Suppressor macrophage (primary cell): ENCODE results near the gene BABAM2.

Source experiments
- DNase-seq, 4 experiments: peaks; one replicate each; pipeline ENCODE4 v3.0.0-alpha.2; 2020 to 2022

The BABAM2 gene

DNA sequence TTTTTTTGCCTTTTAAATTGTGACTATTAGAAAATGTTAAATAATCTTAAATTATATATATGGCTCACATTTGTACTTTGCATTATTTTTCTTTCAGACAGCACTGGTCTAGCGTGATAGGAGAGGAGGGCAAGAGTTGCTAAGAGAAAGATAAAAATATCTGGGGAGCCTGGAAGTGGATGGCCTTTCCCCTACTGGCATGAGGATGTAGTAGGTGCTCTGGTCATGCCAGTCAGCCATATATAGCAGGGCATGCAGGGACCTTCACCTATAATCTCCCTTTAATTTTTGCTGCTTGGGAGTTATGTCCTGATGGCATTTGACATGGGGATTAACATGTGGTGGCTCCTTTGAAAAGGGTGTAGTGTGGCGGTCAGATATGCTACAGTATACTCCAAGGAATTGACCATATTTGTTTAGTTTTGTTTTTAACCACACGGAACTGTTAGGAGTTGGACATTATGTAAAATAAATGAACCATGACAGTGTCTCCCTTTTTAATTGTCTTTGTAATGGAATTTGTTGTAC lies 144.7 kb downstream of the BABAM2 start:
- DNase-seq = no peak

DNA sequence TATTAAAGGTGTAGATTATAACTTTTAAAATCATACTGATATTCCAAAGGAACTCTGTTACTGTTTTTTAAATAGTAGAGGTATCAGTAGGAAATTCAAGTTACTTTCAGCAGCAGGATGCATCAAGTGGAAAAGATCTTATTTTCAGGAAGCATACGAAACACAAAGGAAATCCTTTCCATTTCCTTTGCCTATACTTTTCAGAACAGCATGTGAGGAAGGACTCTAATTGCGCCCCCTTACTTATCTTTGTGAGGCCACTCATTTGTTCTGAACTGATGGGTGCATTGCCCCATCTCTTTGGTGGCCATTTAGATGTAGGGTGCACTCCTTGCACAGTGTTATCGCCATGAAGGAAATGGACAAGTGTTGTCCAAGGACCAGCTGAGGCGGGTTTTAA lies 145.3 kb downstream of the BABAM2 start:
- DNase-seq = no peak

DNA sequence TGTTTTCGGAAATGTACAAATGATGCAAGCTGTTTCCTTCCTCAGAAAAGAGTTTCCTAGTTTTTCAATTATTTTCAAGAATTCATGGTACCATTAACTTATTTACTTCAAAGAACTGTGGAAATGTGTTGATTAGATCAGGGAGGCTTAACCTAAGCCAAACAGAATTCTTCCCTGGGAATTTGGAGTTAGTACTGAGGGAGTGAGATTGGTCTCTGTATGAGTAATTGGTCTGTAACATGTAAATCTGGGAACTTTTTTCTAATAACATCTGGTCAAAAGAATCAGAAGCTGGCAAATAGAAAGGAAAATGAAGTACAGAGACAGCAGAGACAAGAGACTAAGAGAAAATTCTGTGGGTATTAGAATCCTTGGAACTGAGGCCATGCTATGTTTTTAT lies 145.8 kb downstream of the BABAM2 start:
- no peak for DNase-seq

DNA sequence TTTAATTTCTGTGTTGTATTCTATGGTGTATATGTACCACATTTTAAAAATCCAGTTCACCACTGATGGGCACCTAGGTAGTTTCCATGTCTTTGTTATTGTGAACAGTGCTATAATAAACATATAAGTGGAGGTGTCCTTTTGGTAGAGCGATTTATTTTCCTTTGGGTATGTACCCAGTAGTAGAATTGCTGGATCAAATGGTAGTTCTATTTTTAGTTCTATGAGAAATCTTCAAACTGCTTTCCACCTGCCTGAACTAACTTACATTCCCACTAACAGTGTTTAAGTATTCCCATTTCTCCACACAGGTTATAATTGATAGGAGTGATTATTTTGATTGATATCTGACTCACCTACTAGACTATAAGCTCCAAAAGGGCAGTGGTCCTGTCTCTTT lies 148.2 kb downstream of the BABAM2 start:
- DNase-seq = no peak

DNA sequence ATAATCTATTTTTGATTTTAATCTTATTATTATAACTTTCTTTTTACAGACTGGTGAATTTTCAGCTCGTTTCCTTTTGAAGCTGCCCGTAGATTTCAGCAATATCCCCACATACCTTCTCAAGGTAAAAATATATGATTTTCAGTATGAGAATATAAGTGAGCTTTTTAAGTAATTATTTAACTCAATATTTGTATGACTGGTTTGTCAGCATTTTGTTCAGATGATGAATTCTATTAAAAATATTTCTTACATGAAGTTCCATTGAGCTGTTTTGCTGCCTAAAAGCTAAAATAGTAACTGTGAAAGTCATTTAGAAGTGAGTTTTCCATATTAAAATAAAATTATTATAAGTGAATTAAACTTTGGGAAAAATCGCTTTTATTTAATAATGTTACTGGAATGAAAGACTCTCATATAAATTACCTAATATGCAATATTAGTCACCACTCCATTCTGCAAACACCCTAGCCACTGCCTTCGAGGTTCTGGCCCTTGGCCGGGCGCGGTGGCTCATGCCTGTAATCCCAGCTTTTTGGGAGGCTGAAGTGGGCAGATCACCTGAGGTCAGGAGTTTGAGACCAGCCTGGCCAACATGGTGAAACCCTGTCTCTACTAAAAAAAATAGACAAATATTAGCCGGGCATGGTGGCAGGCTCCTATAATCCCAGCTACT lies 155.3 kb downstream of the BABAM2 start:
- DNase-seq = no peak

DNA sequence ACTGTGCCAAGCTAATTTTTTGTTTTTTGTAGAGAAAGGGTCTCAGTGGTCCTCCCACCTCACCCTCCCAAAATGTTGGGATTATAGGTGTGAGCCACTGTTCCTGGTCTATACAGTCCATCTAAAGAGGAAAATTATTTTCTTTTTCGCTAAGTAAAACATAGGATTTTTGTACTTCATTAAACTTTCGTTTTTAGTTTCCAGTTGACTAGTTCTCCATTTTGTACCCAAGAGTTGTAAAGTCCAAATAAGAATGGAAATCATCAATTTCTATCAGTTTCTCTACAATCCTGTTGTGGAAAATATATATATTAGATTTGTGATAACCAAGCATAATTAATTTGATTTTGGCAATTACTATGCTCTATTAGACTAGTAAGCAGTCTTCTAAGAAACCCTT lies 156.4 kb downstream of the BABAM2 start:
- DNase-seq = peak in 1 of 4 experiments; percentile 17

DNA sequence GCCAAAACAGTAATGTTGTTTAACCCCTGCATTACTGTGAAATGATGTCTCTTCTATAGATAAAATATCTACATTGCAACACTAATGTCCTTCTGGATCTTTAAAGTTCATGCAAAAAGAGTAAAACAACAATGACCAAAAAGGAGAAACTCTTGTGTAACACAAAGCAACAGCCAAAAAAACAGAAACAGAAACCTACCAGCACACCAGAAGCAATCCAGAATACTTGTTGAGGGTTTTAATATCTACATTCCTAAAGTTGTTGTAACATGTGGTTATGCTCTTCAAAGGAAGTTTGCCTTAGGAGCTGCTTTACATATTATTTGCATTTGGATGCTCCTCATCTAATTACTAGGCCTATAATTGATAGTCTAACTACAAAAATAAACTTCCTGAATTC lies 157.2 kb downstream of the BABAM2 start:
- peak; percentile 4 to 50 (median 31) for DNase-seq

DNA sequence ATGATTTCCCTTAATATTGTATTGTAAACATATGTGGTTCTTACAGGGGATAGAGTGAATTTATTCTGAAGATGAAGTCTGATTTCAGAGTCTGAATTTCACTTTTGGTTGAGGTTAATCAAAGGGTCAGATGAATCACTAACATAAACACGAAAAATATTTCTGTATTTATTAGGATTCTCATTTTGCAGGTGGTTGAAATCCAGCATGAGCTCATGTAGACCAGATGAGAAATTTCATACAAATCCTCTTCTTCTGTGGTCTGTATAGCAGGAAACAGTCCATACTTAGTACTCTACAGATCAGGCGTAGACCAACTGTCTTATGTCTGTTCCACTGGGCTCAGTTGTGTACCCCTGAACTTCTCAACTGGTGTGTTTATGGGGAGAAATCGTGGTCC lies 157.8 kb downstream of the BABAM2 start:
- no peak for DNase-seq

DNA sequence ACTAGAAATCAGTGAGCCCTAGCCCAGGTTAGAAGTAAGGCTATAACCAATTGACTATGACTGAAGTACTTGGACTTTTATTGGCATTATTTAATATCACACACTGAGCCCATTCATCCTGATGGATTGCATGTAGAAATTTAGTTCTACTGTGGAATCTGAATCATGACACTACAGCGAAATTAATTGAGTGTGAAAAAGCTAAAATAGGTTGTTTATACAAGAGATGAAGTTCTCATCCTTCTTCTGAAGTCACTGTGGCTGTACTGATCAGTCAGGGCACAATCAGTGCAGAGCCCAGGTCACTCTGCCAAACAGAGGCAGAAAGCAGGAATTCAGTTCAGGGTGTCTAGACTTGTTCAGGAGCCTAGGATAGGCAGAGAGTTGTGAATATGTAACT lies 158.9 kb downstream of the BABAM2 start:
- DNase-seq = no peak

DNA sequence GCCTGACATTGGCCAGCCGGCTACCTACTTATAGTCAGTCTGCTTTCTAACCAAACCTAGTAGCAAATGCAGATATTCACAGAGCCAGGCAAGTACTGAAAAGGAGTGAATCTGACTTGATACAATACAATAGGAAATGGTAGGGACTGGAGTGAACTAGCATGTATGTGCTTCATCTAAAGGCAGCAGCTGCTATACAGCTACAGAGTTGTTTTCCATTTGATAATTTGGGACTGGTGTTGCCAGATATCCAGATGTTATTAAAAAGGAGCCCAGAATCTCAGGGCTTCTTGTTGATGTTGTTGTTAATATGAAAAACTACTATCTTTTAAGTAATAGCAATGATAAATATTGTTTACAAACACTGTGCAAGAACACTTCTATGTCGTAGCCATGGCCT lies 159.4 kb downstream of the BABAM2 start:
- DNase-seq = no peak

DNA sequence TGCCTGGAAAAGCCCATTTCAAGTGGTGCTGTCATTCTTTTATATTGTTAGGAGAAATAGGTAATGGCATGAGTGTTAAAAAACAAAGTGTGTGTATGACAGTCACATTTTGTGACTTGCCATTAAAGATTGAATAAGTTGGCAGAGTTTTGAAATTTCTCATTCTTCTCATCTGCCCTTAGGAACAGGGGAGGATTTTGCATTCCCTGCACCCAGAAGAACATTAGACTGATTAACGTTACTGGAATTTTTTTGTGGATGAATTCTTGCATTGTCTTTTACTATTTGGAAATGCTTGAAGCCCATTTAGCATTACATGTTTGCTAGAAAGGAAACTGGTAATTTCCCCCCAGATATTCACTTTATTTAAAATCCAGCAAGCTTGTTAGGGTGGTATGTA lies 162.2 kb downstream of the BABAM2 start:
- no peak for DNase-seq

DNA sequence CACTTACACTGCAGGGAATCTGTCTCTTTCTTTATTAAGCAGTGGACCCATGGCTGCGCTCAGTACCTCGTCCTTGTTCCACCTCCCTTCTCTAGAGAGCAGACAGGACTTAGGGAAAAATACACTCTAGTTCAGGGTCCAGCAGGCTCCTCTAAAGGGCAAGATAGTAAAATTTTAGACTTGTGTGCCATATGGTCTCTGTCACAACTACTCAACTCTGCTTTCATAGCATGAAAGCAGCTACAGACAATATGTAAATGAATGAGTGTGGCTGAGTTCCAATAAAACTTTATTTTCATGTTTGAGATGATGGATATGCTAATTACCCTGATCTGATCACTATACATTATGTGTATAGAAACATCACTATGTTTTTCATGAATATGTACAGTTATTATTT lies 163.1 kb downstream of the BABAM2 start:
- DNase-seq = no peak

DNA sequence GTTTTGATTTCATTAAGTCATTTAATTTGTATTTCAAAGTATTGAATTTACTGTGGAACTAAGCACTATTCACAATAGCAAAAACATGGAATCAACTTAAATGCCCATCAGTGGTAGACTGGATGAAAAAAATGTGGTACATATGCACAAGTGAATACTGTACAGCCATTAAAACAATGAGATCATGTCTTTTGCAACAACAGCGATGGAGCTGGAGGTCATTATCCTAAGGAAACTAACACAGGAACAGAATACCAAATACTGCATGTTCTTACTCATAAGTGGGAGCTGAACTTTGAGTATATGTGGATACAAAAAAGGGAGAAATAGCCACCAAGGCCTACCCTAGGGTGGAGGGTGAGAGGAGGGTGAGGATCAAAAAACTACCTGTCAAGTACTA lies 164.4 kb downstream of the BABAM2 start:
- no peak for DNase-seq

DNA sequence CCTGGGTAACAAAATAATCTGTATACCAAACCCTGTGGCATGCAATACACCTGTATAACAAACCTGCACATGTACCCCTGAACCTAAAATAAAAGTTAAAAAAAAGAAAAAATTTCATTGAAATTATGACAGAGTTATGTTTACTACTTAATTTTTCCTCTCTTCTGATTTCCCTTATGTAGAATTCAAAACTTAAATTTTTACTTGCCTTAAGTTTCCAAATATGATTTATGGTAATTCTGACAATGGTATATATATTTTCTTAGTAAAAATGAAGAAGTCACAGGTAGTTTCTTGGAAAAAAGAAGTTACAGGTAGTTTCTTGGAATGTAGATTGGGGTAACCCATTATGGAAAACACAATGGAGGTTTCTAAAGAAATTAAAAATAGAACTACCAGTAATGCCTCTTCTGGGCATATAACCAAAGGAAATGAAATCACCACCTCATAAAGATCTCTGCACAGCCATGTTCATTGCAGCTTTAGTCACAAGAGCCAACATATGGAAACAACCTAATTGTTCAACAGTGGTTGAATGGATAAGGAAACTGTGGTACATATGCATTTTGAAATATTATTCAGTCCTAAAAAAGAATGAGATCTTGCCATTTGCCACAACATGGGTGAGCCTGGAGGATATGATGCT lies 164.9 kb downstream of the BABAM2 start:
- DNase-seq = no peak

DNA sequence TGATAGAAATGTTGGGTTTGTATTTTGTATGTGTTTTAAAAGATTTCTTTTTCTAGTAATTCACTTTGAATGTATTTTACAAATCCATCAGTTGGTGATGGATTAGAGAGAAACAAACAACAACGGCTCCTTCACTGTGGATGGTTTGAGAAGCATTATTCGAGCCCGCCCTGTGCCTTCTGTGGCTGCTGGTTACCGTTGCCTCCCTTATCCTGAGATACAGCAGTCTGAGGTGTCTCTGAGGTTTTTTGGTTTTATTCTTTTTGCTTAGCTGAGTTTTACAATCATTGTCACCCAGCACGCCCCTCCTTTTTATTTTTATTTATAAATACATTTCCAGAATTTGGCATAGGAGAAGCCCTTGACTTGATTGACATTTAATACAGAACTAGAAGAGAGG lies 168.3 kb downstream of the BABAM2 start:
- no peak for DNase-seq

DNA sequence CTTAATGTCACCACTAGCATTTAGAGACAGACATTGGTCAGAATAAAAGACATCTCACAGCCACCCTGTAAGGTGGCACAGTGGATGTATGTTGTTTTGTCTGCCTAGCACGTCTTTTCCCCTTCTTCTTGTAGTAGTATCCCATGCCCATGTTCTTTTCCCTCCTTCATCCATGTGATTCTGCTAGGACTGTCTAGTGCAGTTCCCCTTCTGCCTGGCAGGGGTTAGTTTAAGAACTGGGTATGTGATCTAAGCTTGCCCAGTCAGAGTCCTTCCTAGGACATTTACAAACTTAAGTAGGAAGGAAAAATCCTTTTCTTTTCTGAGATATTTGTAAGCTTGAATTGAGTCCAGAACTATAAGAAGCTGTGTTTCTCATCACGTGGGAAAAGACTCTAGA lies 172.3 kb downstream of the BABAM2 start:
- no peak for DNase-seq

DNA sequence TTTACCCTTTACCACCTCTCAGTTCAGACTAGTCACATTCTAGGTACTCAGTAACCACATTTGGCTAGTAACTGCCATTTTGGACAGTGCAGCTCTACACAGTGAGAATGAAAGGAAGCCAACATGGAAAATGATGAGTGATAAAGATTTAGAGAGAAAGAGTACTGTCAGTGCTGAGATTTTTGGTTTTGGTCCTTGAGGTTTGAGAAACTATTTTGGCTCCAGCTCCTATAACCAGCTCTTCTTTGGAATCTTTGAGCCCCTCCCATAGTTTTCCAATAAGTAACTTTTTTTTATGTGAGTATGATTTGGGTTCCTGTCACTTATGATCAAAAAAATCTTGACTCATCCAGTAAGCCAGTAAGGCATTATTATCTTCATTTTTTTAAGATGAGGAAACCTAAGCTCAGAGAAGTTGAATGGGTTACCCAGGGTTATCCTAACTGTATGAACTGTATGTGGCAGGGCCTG lies 173.0 kb downstream of the BABAM2 start:
- no peak for DNase-seq

DNA sequence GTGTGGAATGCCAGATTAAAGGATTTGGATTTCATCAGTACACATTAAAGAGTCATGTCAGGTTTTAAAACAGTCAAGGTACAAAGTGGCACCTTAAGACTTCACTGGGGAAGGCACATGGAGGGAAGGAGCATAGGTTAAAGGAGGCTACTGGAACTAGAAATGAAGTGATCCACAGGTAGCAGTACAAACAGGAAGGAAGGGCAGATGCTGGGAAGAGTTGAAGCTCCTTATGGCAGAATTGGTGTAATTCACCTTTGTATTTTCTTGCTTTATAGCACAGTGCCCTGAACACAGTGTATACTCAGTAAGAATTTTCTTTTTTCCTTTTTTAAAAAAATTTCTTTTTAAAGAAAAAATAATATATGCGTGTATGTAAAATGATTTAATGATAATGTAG lies 177.1 kb downstream of the BABAM2 start:
- no peak for DNase-seq

DNA sequence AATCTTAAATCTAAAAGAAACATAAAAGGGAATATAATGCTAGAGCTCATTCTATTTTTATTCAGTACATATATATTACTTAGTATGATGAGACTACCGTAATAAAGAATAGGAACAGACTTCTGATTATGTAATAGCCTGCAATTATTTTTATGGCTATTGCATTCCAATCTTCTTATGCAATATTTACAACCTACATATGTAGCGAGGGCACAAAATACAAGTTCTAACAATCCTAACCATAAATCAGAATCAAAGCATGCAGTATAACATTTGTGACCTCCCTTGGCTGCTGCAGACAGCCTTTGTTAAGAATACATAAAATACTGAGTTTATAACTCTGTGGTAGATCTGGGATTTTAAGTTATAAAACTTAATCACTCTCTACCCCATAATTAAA lies 177.6 kb downstream of the BABAM2 start:
- peak in 2 of 4 experiments; percentile 40 to 44 for DNase-seq

DNA sequence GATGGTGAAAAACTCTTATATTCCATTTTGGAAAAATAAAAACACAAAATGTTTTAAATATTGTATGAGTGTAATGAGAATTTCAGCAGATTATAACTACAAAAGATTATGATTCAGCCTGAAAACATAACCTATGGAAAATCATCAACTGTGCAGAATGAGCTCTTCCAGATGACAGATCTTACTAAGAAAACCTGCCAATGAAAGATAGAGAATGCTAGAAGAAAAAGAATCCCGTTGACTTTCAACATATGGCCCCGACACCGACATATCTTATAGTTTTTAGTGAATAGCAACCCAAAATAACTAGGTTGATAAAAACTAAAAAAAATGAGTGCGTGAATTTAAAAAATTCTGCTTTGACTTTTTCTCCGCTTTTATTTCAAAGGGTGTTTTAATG lies 178.0 kb downstream of the BABAM2 start:
- DNase-seq = no peak

DNA sequence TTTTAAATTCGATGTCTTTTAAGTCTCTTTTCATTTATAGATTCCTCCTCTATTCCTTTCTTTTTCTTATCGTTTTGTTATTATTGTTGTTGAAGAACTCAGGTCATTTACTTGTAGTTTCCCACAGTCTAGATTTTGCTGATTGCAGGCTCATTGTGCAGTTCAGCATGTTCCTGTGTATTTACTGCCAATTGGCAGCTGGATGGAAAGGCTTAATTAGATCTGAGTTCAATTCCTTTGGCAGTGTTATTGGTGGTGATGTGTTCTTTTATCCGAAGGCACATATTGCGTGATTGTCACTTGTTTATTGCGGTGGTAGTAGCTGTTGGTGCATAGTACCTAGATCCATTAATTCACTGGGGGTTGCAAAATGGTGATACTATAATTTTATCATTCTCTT lies 180.7 kb downstream of the BABAM2 start:
- DNase-seq = no peak

DNA sequence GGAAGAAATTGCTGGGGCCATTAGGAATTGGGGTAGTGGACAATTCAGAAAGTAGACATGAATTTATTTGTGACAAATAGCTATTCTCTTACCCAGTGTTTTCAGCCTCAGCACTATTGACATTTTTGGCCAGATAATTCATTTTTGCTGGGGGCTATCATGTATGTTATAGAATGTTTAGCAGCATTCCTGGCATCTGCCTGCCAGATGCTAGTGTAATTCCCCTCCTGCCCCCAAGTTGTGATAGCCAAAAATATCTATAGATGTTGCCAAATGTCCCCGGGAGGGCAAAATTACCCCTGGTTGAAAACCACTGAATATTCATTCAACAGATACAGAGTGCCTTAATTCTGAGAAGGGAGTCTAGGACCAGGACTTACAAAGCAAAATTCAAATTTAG lies 183.6 kb downstream of the BABAM2 start:
- DNase-seq = no peak

DNA sequence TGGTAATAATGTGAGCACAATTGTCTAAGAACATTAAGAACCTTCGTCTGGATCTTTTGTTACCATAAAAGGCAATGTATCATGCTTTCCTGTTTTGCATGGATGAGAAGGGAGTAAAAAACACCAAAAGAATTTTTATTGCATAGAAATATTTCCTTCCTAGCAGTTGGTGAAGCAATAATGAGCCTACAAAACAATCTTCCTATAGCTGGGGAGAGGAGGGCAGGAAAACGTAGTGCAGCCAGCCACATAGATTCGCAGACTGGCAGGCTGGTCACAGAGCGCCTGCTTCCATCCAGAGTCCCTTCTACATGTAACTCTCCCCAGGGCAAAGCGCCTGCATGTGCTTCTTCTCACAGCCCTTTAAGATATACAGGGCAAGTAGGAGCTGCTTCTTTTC lies 190.4 kb downstream of the BABAM2 start:
- DNase-seq = peak in 2 of 4 experiments; percentile 4 to 6

DNA sequence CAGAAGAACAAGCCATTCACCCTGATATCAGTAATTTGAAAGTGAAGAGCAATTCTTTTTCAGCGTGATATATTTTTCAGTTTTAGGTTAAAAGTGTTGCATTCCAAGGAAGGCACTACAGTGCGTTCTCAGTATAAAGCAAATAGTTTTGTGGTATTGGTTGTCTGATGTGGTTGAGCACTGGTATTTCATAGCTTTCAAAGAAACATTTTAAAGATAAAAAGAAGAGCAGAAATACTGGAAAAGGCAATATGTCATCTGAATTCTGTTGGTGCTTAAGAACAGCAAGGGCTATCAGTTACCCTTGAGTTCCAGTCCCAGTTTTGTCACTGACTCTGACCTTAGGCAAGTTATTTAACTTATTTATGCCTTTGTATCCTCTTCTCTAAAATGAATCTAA lies 191.6 kb downstream of the BABAM2 start:
- DNase-seq = no peak
